Measurements from ENCODE around the gene CHGA.

Gene CHGA

GRCh38 chr14:92955381-92955780, 32.4 kb downstream of the CHGA start:
- no peaks in the 10 kb centered on the region for H3K27me3 ChIP-seq
- no peak overlapping the region for H3K4me3 ChIP-seq
- H3K4me2 ChIP-seq: no peak overlapping the region
- peaks cover 0 to 21% (median 14%) of the 10 kb centered on the region in 10 experiments; a peak in 15 of 20 replicates for H3K4me1 ChIP-seq
- peaks cover 27 to 94% (median 75%) of the 10 kb centered on the region in 11 experiments for H3K36me3 ChIP-seq
- H3K9ac ChIP-seq: no peak overlapping the region
- no peaks in the 10 kb centered on the region for H3K9me3 ChIP-seq (replicated peaks in 1 of 11)
- no peak for TF ChIP-seq Cebpa-rat (IDR thresholded peaks at IDR 0.05)
- no peak overlapping the region for H3K27ac ChIP-seq
- peaks cover 0 to 94% (median 5%) of the 10 kb centered on the region in 11 experiments; a peak in 9 of 22 replicates for H4K20me1 ChIP-seq

GRCh38 chr14:92956961-92957360, 34.0 kb downstream of the CHGA start:
- no peak overlapping the region for H3K27ac ChIP-seq
- peaks cover 0 to 6% (median 0%) of the 10 kb centered on the region in 10 experiments; a peak in 2 of 20 replicates for H3K4me1 ChIP-seq
- H3K4me3 ChIP-seq: no peak overlapping the region

GRCh38 chr14:92958373-92959188, 35.6 kb downstream of the CHGA start:
- Histone ChIP-seq H4K20me1 (peaks cover 0 to 96% (median 5%) of the 10 kb centered on the region in 11 experiments; a peak in 11 of 22 replicates), H3K9ac (no peak overlapping the region), H3K4me1 (no peaks in the 10 kb centered on the region), H3K36me3 (peaks cover 23 to 96% (median 82%) of the 10 kb centered on the region in 11 experiments), H3K4me3 (no peak overlapping the region), H3K27me3 (no peaks in the 10 kb centered on the region), H3K27ac (no peak overlapping the region), H3K4me2 (no peak overlapping the region), H3K9me3 (replicated peaks in 1 of 11) (no peaks in the 10 kb centered on the region)
- TF ChIP-seq Cebpa-rat (IDR thresholded peaks at IDR 0.05): no peak

More at GRCh38 chr14:92956961-92957360, 34.0 kb downstream of the CHGA start:
- Histone ChIP-seq H3K27me3 (no peaks in the 10 kb centered on the region), H3K4me2 (no peak overlapping the region), H3K9me3 (replicated peaks in 1 of 11) (no peaks in the 10 kb centered on the region), H3K9ac (no peak overlapping the region), H4K20me1 (peaks cover 0 to 96% (median 5%) of the 10 kb centered on the region in 11 experiments; a peak in 8 of 22 replicates), H3K36me3 (peaks cover 22 to 95% (median 78%) of the 10 kb centered on the region in 11 experiments)
- TF ChIP-seq Cebpa-rat (IDR thresholded peaks at IDR 0.05): no peak

- Histone ChIP-seq H3K9ac (no peak overlapping the region), H3K4me3 (no peak overlapping the region), H3K9me3 (replicated peaks in 1 of 11) (no peaks in the 10 kb centered on the region), H3K27me3 (no peaks in the 10 kb centered on the region), H3K27ac (no peak overlapping the region), H3K36me3 (peaks cover 23 to 93% (median 78%) of the 10 kb centered on the region in 11 experiments), H3K4me1 (no peaks in the 10 kb centered on the region), H3K4me2 (no peak overlapping the region), H4K20me1 (peaks cover 0 to 96% (median 10%) of the 10 kb centered on the region in 11 experiments; a peak in 12 of 22 replicates)
- TF ChIP-seq Cebpa-rat (IDR thresholded peaks at IDR 0.05): no peak
Measured at GRCh38 chr14:92959189-92959531, 36.2 kb downstream of the CHGA start.

GRCh38 chr14:92959761-92960680, 37.1 kb downstream of the CHGA start:
- Histone ChIP-seq H3K4me1 (peaks cover 3 to 7% (median 7%) of the 10 kb centered on the region in 10 experiments; a peak in 19 of 20 replicates), H3K4me3 (no peak overlapping the region), H4K20me1 (peaks cover 0 to 96% (median 19%) of the 10 kb centered on the region in 11 experiments; a peak in 16 of 22 replicates), H3K27me3 (no peaks in the 10 kb centered on the region), H3K9me3 (replicated peaks in 1 of 11) (peaks cover 0 to 3% (median 0%) of the 10 kb centered on the region in 11 experiments; a peak in 1 of 22 replicates), H3K4me2 (no peak overlapping the region), H3K36me3 (peaks cover 23 to 85% (median 69%) of the 10 kb centered on the region in 11 experiments), H3K9ac (0 out of 22 replicates have a peak overlapping the region, but pooled peaks of 1 of the 11 experiments have one; percentile 9), H3K27ac (no peak overlapping the region)
- no peak for TF ChIP-seq Cebpa-rat (IDR thresholded peaks at IDR 0.05)

GRCh38 chr14:92960706-92961566, 38.0 kb downstream of the CHGA start:
- no peak overlapping the region for H3K27ac ChIP-seq

GRCh38 chr14:92961567-92961855, 38.6 kb downstream of the CHGA start:
- H3K27me3 ChIP-seq: no peaks in the 10 kb centered on the region
- H4K20me1 ChIP-seq: peaks cover 0 to 93% (median 20%) of the 10 kb centered on the region in 11 experiments; a peak in 16 of 22 replicates
- TF ChIP-seq Cebpa-rat (IDR thresholded peaks at IDR 0.05): no peak
- peaks cover 6 to 13% (median 10%) of the 10 kb centered on the region in 10 experiments; a peak in 19 of 20 replicates for H3K4me1 ChIP-seq
- H3K36me3 ChIP-seq: peaks cover 23 to 70% (median 58%) of the 10 kb centered on the region in 11 experiments
- H3K9ac ChIP-seq: no peak overlapping the region
- H3K9me3 ChIP-seq (replicated peaks in 1 of 11): peaks cover 0 to 18% (median 5%) of the 10 kb centered on the region in 11 experiments; a peak in 10 of 22 replicates
- H3K4me3 ChIP-seq: no peak overlapping the region
- no peak overlapping the region for H3K4me2 ChIP-seq
- no peak overlapping the region for H3K27ac ChIP-seq

More at GRCh38 chr14:92960706-92961566, 38.0 kb downstream of the CHGA start:
- no peak for TF ChIP-seq Cebpa-rat (IDR thresholded peaks at IDR 0.05)
- Histone ChIP-seq H3K4me3 (no peak overlapping the region), H4K20me1 (peaks cover 0 to 94% (median 20%) of the 10 kb centered on the region in 11 experiments; a peak in 16 of 22 replicates), H3K36me3 (peaks cover 23 to 76% (median 64%) of the 10 kb centered on the region in 11 experiments), H3K27me3 (no peaks in the 10 kb centered on the region), H3K9ac (no peak overlapping the region), H3K9me3 (replicated peaks in 1 of 11) (peaks cover 0 to 12% (median 4%) of the 10 kb centered on the region in 11 experiments; a peak in 9 of 22 replicates), H3K4me2 (no peak overlapping the region), H3K4me1 (peaks cover 6 to 13% (median 10%) of the 10 kb centered on the region in 10 experiments; a peak in 19 of 20 replicates)
